HepG2 (cell line): ENCODE results near the gene PKP4. TPM values are rescaled to one million over a fixed set of nuclear protein-coding genes. Genes with fewer than 3 reads are reported as not detected.
"Not testable (repeated sequence)": the region's sequence is repeated elsewhere in the genome, so short reads cannot be mapped to it uniquely, and the experiment has no call there.

ENCODE experiments used
- ATAC-seq: fragments of 200-7000 bp; cut with Tn5 transposase; 3 replicates; pipeline ENCODE4 v1.9.1; 2020; ENCODE audit warnings: mild to moderate bottlenecking, moderate library complexity
- BruUV-seq: library from RNA; stranded (reverse); fragments of 400-500 nt; replicated peaks from 2 replicates; lab custom pipeline; 2021; lab: Mats Ljungman, UMichigan
- CTCF ChIA-PET: fragments of 300-600 bp; formaldehyde crosslinking; extraction: SDS; loops from one replicate; lab custom pipeline; 2021; ENCODE audit warnings: low total read pairs, inconsistent platforms, low intra/inter-chr PET ratio; lab: Yijun Ruan, JAX
- POLR2A ChIA-PET: fragments of 350-600 bp; sonication (Branson Sonifier 250); formaldehyde crosslinking; loops from one replicate; lab custom pipeline; 2020; ENCODE audit warnings: antibody characterized with exemption, inconsistent platforms; lab: Yijun Ruan, JAX
- DNase-seq: peaks from one replicate; pipeline ENCODE4 v3.0.0-alpha.2; 2015; ENCODE audit warnings: low spot score
- FAIRE-seq: peaks from 3 replicates; lab custom pipeline; 2011; peaks lifted over from hg19 to GRCh38; lab: Jason Lieb, UNC
- H2AFZ ChIP-seq: one replicate; pipeline ENCODE4 v1.6.1; 2011; ENCODE audit warnings: low read length, inconsistent platforms
- H3K27ac ChIP-seq: fragments of 300-600 bp; 3 replicates; pipeline ENCODE4 v1.8.0; 2011; ENCODE audit warnings: mixed run types, mild to moderate bottlenecking, mixed read lengths, low read length, inconsistent platforms; ENCODE audit not compliant: insufficient read depth; ENCODE audit errors: extremely low read length
- H3K27me3 ChIP-seq, 2 experiments: fragments of 200-600 bp in 1 of 2; 2 replicates in 1 of 2; 3 replicates in 1 of 2; pipeline versions ENCODE4 v1.6.0 to v1.8.0; 2011; ENCODE audit warnings: low read length in 2 of 2, mild to moderate bottlenecking in 2 of 2, moderate library complexity in 2 of 2, inconsistent platforms in 1 of 2; ENCODE audit not compliant: insufficient read depth in 2 of 2, control insufficient read depth in 1 of 2
- H3K36me3 ChIP-seq, 2 experiments: fragments of 200-600 bp in 1 of 2; replicated peaks in 1 of 2; 2 replicates in 1 of 2; 3 replicates in 1 of 2; pipeline versions ENCODE4 v1.5.1 to v1.8.0; 2011; ENCODE audit warnings: low read length in 2 of 2, inconsistent platforms in 1 of 2; ENCODE audit not compliant: insufficient read depth in 2 of 2, control insufficient read depth in 1 of 2
- H3K4me1 ChIP-seq: 2 replicates; pipeline ENCODE4 v1.5.1; 2012; ENCODE audit warnings: low read length, inconsistent platforms; ENCODE audit not compliant: insufficient read depth
- H3K4me2 ChIP-seq: 2 replicates; pipeline ENCODE4 v1.6.0; 2011; ENCODE audit warnings: low read depth, low read length, inconsistent platforms
- H3K4me3 ChIP-seq, 3 experiments: fragments of 200-600 bp in 1 of 3; sonication (generic), shearing (Covaris generic) in 1 of 3; replicated peaks in 1 of 3; 2 replicates each; pipeline ENCODE4 v1.5.1; 2011 to 2016; ENCODE audit warnings: low read length in 3 of 3, inconsistent platforms in 2 of 3, low read depth in 2 of 3, mild to moderate bottlenecking in 2 of 3, control low read depth in 1 of 3, mixed read lengths in 1 of 3; ENCODE audit not compliant: insufficient read depth in 1 of 3
- H3K79me2 ChIP-seq: one replicate; pipeline ENCODE4 v1.6.1; 2011; ENCODE audit warnings: low read length, inconsistent platforms; ENCODE audit not compliant: insufficient read depth
- H3K9ac ChIP-seq: 2 replicates; pipeline ENCODE4 v1.6.0; 2011; ENCODE audit warnings: mild to moderate bottlenecking, low read depth, low read length, inconsistent platforms; ENCODE audit not compliant: insufficient read depth
- H3K9me3 ChIP-seq: 2 replicates; pipeline ENCODE4 v1.5.1; 2012; ENCODE audit warnings: mild to moderate bottlenecking, low read length
- H4K20me1 ChIP-seq: 2 replicates; pipeline ENCODE4 v1.6.0; 2011; ENCODE audit warnings: inconsistent platforms, mild to moderate bottlenecking, low read length, moderate library complexity; ENCODE audit not compliant: insufficient read depth
- ARID2 ChIP-seq: sonication (generic); formaldehyde crosslinking; IDR thresholded peaks from 2 replicates; pipeline ENCODE4 v1.8.1; 2022; ENCODE audit warnings: mild to moderate bottlenecking, missing genetic modification reagents, borderline replicate concordance
- ATF7-NPFF ChIP-seq: sonication (generic); formaldehyde crosslinking; IDR thresholded peaks from 2 replicates; pipeline ENCODE4 v1.8.1; 2023; ENCODE audit warnings: mild to moderate bottlenecking, low read depth, missing genetic modification reagents, moderate library complexity
- CENPT ChIP-seq: sonication (generic); formaldehyde crosslinking; IDR thresholded peaks from 2 replicates; pipeline ENCODE4 v1.8.0; 2022; ENCODE audit warnings: low read depth, mild to moderate bottlenecking, moderate library complexity, missing genetic modification reagents
- CHD2 ChIP-seq: IDR thresholded peaks from 2 replicates; pipeline ENCODE4 v1.6.1; 2011; ENCODE audit warnings: low read depth, low read length, improper control_type of control experiment
- EED ChIP-seq: sonication (generic); formaldehyde crosslinking; IDR thresholded peaks from 2 replicates; pipeline ENCODE4 v1.5.0; 2020; ENCODE audit warnings: mild to moderate bottlenecking, missing genetic modification reagents
- MIER3 ChIP-seq: IDR thresholded peaks from 2 replicates; pipeline ENCODE4 v1.6.1; 2016; ENCODE audit warnings: missing compliant biosample characterization, borderline replicate concordance
- TBX2 ChIP-seq: sonication (generic); formaldehyde crosslinking; IDR thresholded peaks from 2 replicates; pipeline ENCODE4 v1.5.0; 2020; ENCODE audit warnings: missing genetic modification reagents, mild to moderate bottlenecking, borderline replicate concordance
- WGBS: methylation state at CpG from one replicate; pipeline ENCODE4 v1.1.6; 2017; ENCODE audit warnings: low lambda C conversion rate; 5-methylcytosine and 5-hydroxymethylcytosine counted together
- in situ Hi-C: cut with HindIII; loops from 2 replicates; pipeline ENCODE4 v1.10.0; 2017; ENCODE audit warnings: low pct_unique_long_range_greater_than_20kb; ENCODE audit not compliant: extremely low pct_ligation_motif_present
- intact Hi-C: fragments of 100-400 bp; cut with micrococcal nuclease; formaldehyde crosslinking; loops from one replicate; pipeline ENCODE4 v1.10.0; 2022; ENCODE audit not compliant: unreplicated experiment
- polyA plus RNA-seq, 8 experiments: library from polyadenylated mRNA; depleted of rRNA in 3 of 8; stranded (reverse) in 7 of 8; unstranded in 1 of 8; fragments of >200 nt; fragmentation: Illumina TruSeq in 4 of 8; extraction: Trizol in 4 of 8; gene quantifications; 2 replicates each; pipeline versions ENCODE4 v1.2.1 to v1.2.3, GENCODE V29; 2011 to 2016; ENCODE audit warnings: low read depth in 4 of 8, missing spikeins in 1 of 8, mixed read lengths in 1 of 8; ENCODE audit not compliant: insufficient read depth in 1 of 8
- total RNA-seq, 5 experiments: library from RNA; depleted of rRNA; stranded (reverse); fragments of >200 nt; fragmentation: Illumina TruSeq; extraction: Trizol; gene quantifications; 2 replicates each; pipeline ENCODE4 v1.2.3, GENCODE V29; 2016; ENCODE audit warnings: low read depth in 1 of 5
- TF ChIP-seq, protein P1 (sequence below): sonication (generic); formaldehyde crosslinking; IDR thresholded peaks from 2 replicates; pipeline ENCODE4 v1.4.0; 2020; ENCODE audit warnings: missing genetic modification reagents

The PKP4 gene
- total and polyA plus RNA-seq, 2 of the 13 experiments (the other 11 are each of a cell fraction or from before 2014, with no cell fraction given) = 80.9 to 90.5 TPM

DNA sequence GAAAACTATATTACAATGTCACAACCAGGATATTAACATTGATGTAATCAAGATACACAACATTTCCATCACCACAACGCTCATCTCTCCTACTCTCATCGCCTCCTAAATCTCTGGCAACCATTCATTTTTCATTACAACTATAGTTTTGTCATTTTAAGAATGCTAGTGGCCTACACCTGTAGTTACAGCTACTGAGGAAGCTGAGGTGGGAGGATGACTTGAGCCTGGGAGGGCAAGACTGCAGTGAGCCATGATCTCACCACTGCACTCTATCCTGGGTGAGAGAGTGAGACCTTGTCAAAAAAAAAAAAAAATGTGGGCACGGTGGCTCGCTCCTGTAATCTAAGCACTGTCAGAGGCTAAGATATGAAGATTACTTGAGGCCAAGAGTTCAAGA lies 10.5 kb downstream of the PKP4 start:
- H3K4me1 ChIP-seq = peaks cover 25% of the 10 kb centered on the region
- 96% methylated on average over 4 of the region's 4 CpGs for WGBS
- ATAC-seq (no peak), FAIRE-seq (no peak), DNase-seq (no peak)
- H3K4me2 ChIP-seq = no peak overlapping the region
- CTCF ChIA-PET = no interaction called here
- no peak for TF ChIP-seq CENPT (CRISPR knock-in tag)
- no peak for TF ChIP-seq MIER3
- TF ChIP-seq CHD2 = no peak
- TF ChIP-seq TBX2 (CRISPR knock-in tag) = no peak
- no peak for TF ChIP-seq ARID2
- TF ChIP-seq, protein P1, sequence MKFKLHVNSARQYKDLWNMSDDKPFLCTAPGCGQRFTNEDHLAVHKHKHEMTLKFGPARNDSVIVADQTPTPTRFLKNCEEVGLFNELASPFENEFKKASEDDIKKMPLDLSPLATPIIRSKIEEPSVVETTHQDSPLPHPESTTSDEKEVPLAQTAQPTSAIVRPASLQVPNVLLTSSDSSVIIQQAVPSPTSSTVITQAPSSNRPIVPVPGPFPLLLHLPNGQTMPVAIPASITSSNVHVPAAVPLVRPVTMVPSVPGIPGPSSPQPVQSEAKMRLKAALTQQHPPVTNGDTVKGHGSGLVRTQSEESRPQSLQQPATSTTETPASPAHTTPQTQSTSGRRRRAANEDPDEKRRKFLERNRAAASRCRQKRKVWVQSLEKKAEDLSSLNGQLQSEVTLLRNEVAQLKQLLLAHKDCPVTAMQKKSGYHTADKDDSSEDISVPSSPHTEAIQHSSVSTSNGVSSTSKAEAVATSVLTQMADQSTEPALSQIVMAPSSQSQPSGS (CRISPR knock-in tag) = no peak
- no peak for TF ChIP-seq EED (CRISPR knock-in tag)
- no peak for TF ChIP-seq ATF7-NPFF (CRISPR knock-in tag)
- H3K36me3 ChIP-seq = peaks cover 0 to 19% of the 10 kb centered on the region in 2 experiments
- POLR2A ChIA-PET = no interaction called here
- H3K27ac ChIP-seq = no peak overlapping the region
- in situ Hi-C loops (loop anchor here (25.0 kb wide), 1 partner anchor 270 kb away; no protein-coding TSS in a partner anchor), intact Hi-C loops (no loop called here)
- H3K9me3 ChIP-seq = no peaks in the 10 kb centered on the region
- H2AFZ ChIP-seq = no peak overlapping the region
- no peaks in the 10 kb centered on the region for H3K27me3 ChIP-seq
- peaks cover 93% of the 10 kb centered on the region for H3K79me2 ChIP-seq
- no peak overlapping the region for H3K9ac ChIP-seq
- H3K4me3 ChIP-seq = no peak overlapping the region
- no TSS peak for BruUV-seq
- peaks cover 42% of the 10 kb centered on the region for H4K20me1 ChIP-seq

DNA sequence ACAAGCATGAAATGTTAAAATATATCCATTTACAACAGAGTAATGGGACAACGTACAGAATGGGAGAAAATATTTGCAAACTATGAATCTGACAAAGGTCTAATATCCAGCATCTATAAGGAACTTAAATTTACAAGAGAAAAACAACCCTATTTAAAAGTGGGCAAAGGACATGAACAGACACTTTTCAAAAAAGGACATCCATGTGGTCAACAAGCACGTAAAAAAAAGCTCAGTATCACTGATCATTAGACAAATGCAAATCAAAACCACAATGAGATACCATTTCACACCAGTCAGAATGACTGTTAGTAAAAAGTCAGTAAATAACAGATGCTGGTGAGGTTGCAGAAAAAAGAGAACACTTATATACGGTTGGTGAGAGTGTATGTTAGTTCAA lies 16.1 kb downstream of the PKP4 start:
- CTCF ChIA-PET = not testable (repeated sequence)
- 97% methylated on average over 3 of the region's 3 CpGs for WGBS
- in situ Hi-C loops = loop anchor here (25.0 kb wide), 1 partner anchor 264 kb away; no protein-coding TSS in a partner anchor

DNA sequence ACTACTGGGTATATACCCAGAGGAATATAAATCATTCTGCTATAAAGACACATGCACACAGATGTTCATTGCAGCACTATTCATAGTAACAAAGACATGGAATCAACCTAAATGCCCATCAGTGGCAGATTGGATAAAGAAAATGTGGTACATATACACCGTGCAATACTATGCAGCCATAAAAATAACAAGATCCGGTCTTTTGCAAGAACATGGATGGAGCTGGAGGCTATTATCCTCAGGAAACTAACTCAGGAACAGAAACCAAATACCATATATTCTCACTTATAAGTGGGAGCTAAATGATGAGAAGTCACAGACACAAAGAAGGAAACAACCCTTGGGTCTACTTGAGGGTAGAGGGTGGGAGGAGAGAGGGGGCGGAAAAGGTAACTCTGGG lies 16.5 kb downstream of the PKP4 start:
- H3K27me3 ChIP-seq, H3K9me3 ChIP-seq, H3K27ac ChIP-seq, CTCF ChIA-PET, FAIRE-seq, intact Hi-C loops, H3K4me3 ChIP-seq, BruUV-seq, H3K9ac ChIP-seq, H2AFZ ChIP-seq, POLR2A ChIA-PET, H3K4me2 ChIP-seq, H3K4me1 ChIP-seq, DNase-seq, ATAC-seq: not testable (repeated sequence)
- Histone ChIP-seq H4K20me1 (peaks cover 15% of the 10 kb centered on the region; the same call in 1 of the 2 replicates), H3K79me2 (peaks cover 74% of the 10 kb centered on the region), H3K36me3 (peaks cover 3 to 34% of the 10 kb centered on the region in 2 experiments)
- WGBS = 98% methylated on average over 3 of the region's 3 CpGs
- in situ Hi-C loops = loop anchor here (25.0 kb wide), 1 partner anchor 264 kb away; no protein-coding TSS in a partner anchor

More for the DNA sequence above, 16.1 kb downstream of the PKP4 start:
- H3K9ac ChIP-seq, H3K4me2 ChIP-seq, BruUV-seq, H3K27ac ChIP-seq, H3K4me1 ChIP-seq, H2AFZ ChIP-seq, DNase-seq, H3K27me3 ChIP-seq, H3K4me3 ChIP-seq, ATAC-seq, POLR2A ChIA-PET, H3K9me3 ChIP-seq, FAIRE-seq, intact Hi-C loops: not testable (repeated sequence)
- Histone ChIP-seq H4K20me1 (peaks cover 15% of the 10 kb centered on the region; the same call in 1 of the 2 replicates), H3K79me2 (peaks cover 75% of the 10 kb centered on the region), H3K36me3 (peaks cover 3 to 34% of the 10 kb centered on the region in 2 experiments)
